GM13977 (cell line): ENCODE data around the gene CDC42EP2.

Source experiments
- DNase-seq: peaks from one replicate; pipeline ENCODE4 v3.0.0; 2012; ENCODE audit warnings: low spot score
- in situ Hi-C: fragments of 300-500 bp; cut with MboI; formaldehyde crosslinking; loops from one replicate; pipeline ENCODE4 v1.12.0; 2022; ENCODE audit warnings: low sequenced_read_pairs, low pct_unique_long_range_greater_than_20kb, mixed read lengths, inconsistent platforms; ENCODE audit not compliant: unreplicated experiment
- TF ChIP-seq, protein P1 (sequence below): IDR thresholded peaks from 2 replicates; pipeline ENCODE4 v1.5.1; 2012; ENCODE audit warnings: mild to moderate bottlenecking, control low read depth; ENCODE audit not compliant: insufficient read depth; ENCODE audit errors: extremely low read depth, missing control alignments

Gene CDC42EP2, protein sequence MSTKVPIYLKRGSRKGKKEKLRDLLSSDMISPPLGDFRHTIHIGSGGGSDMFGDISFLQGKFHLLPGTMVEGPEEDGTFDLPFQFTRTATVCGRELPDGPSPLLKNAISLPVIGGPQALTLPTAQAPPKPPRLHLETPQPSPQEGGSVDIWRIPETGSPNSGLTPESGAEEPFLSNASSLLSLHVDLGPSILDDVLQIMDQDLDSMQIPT

GRCh38 chr11:65314501-65315203 is at the start of gene CDC42EP2:
TSS of gene CDC42EP2 (plus strand) at chr11:65314866. CDS start at chr11:65320899, 6,033 bp downstream.
- in situ Hi-C loops, result no loop called here
- TF ChIP-seq, protein P1, sequence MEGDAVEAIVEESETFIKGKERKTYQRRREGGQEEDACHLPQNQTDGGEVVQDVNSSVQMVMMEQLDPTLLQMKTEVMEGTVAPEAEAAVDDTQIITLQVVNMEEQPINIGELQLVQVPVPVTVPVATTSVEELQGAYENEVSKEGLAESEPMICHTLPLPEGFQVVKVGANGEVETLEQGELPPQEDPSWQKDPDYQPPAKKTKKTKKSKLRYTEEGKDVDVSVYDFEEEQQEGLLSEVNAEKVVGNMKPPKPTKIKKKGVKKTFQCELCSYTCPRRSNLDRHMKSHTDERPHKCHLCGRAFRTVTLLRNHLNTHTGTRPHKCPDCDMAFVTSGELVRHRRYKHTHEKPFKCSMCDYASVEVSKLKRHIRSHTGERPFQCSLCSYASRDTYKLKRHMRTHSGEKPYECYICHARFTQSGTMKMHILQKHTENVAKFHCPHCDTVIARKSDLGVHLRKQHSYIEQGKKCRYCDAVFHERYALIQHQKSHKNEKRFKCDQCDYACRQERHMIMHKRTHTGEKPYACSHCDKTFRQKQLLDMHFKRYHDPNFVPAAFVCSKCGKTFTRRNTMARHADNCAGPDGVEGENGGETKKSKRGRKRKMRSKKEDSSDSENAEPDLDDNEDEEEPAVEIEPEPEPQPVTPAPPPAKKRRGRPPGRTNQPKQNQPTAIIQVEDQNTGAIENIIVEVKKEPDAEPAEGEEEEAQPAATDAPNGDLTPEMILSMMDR, result no peak
- peak; percentile 93 for DNase-seq

- TF ChIP-seq, protein P1, result no peak
Observed at GRCh38 chr11:65266210-65266609, 48.5 kb upstream of the CDC42EP2 start.

DNA sequence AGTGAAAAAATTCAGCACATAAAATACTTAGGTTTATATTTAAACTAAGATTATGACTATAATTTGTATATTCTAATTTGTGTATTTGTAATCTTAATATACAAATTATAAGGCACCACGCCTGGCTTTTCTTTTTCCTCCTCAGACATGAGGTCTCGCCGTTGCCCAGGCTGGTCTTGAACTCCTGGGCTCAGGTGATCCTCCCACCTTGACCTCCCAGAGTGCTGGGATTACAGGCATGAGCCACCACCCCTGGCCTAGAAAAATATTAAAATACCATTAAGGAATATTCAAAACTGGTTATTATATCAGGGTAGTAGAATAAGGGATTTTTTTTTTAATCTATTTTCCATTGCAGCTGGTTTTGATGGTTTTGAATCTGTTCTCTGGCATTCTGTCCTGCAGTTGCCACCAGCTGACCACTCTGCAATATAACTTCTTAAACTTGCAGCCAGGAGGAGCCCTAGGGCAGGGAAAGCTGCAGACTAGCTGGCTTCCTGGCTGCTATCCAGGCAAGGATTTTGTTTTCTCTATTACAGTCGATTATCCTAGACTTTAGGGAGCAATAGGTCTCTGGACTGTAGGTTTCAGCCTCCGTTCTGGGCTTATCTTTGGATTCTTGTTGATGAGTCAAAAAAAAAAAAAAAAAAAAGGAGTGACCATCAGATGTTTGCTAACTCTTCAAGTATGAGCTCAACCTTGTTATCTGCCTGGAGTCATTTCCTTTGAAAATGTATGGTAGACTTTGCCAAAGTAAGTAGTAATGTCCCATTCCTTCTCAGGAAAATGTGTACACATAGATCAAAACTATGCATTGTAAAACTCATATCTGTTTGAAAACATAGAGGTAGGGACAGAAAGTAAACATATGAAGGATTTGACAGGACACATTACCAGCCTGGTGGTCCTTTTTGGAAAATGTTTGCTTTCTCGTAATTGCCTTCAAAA is 39.7 kb upstream of the CDC42EP2 start:
- peak; percentile 38 for DNase-seq
- in situ Hi-C loops, result loop anchor here (10.0 kb wide), 1 partner anchor 240 kb away; no protein-coding TSS in a partner anchor
- TF ChIP-seq, protein P1, result peak; percentile 82

More at GRCh38 chr11:65266210-65266609, 48.5 kb upstream of the CDC42EP2 start:
- in situ Hi-C loops, result no loop called here
- no peak for DNase-seq

- TF ChIP-seq, protein P1, result no peak
- DNase-seq, result no peak
- in situ Hi-C loops, result loop anchor here (10.0 kb wide), 1 partner anchor 239 kb away; no protein-coding TSS in a partner anchor
Observed at GRCh38 chr11:65275906-65276305, 38.8 kb upstream of the CDC42EP2 start.

DNA sequence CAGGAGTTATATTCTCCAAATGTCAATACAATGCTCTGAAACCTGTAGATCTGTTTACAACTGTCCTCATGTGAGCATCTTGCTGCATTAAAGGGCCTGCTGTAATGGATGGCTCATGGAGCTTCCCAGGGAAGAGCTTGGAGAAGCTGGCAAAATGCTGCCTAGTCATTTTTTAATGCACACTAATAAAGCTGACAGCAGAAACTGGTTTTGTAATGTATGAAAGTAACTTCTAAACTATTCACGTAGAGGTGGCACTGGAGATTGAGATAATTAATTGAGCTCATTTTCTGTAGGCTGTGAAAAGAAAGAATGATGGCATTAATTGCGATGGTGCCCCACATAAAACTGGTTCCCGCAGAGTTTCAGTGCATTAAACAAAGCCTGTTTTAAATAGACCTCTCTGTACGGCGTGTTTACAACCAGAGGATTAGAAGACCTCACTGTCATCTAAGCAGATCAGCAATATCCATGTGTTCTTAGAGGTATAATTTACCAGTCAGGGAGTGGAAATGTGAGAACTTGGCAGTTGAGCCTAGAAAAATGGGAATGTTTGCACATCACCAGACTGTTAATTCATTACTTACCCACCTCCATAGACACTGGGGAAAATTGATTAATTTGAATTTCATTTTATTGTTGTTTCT is 36.9 kb upstream of the CDC42EP2 start:
- TF ChIP-seq, protein P1, result no peak
- in situ Hi-C loops, result loop anchor here (10.0 kb wide), 1 partner anchor 237 kb away; no protein-coding TSS in a partner anchor
- no peak for DNase-seq
